ENCODE results near the gene EPG5.

- no peak for TF ChIP-seq CTCF (IDR thresholded peaks at IDR 0.05)
- TF ChIP-seq POLR2A (IDR thresholded peaks at IDR 0.05), result no peak
Observed at GRCh38 chr18:45984546-45985235, 17.6 kb upstream of the EPG5 start.
